Tibial artery (tissue), 4 donors: ENCODE results near the gene PER3.

Experiments
- DNase-seq, 2 donors: peaks; one replicate each; pipeline ENCODE4 v3.0.0-alpha.2; 2019
- H3K27ac ChIP-seq, 2 donors: fragments of 200-600 bp; sonication (generic) in 1 of 2; 1 replicate in 1 of 2; 2 replicates in 1 of 2; pipeline ENCODE4 v1.5.1; 2018 to 2019; ENCODE audit warnings: mild to moderate bottlenecking in 1 of 2
- H3K27me3 ChIP-seq, 2 donors: fragments of 200-600 bp; sonication (generic) in 1 of 2; one replicate each; pipeline versions ENCODE4 v1.5.1 to v1.6.0; 2016 to 2019
- H3K36me3 ChIP-seq, 3 donors: fragments of 200-600 bp; sonication (generic) in 2 of 3; one replicate each; pipeline ENCODE4 v1.5.1; 2016 to 2019; ENCODE audit warnings: mild to moderate bottlenecking in 2 of 3
- H3K4me1 ChIP-seq, 4 donors: fragments of 200-600 bp; sonication (generic) in 2 of 4; 1 replicate in 3 of 4; 2 replicates in 1 of 4; pipeline ENCODE4 v1.5.1; 2016 to 2019
- H3K4me3 ChIP-seq, 2 donors: fragments of 200-600 bp; sonication (generic) in 1 of 2; 1 replicate in 1 of 2; 2 replicates in 1 of 2; pipeline ENCODE4 v1.5.1; 2018 to 2019; ENCODE audit warnings: mild to moderate bottlenecking in 2 of 2
- H3K9me3 ChIP-seq, 3 donors: fragments of 200-600 bp; sonication (generic) in 1 of 3; one replicate each; pipeline ENCODE4 v1.5.1; 2016 to 2019
- CTCF ChIP-seq, 2 experiments: fragments of 200-600 bp in 1 of 2; fragments of 450-650 bp in 1 of 2; IDR thresholded peaks; one replicate each; pipeline ENCODE4 v1.5.1; 2017 to 2019; ENCODE audit warnings: antibody characterized with exemption in 2 of 2, mild to moderate bottlenecking in 1 of 2, moderate library complexity in 1 of 2
- intact Hi-C: fragments of 100-400 bp; cut with DNase I; formaldehyde crosslinking; loops from one replicate; pipeline ENCODE4 v1.15.0; 2023; ENCODE audit warnings: low total_unique reads

The PER3 gene

GRCh38 chr1:7885513-7886404, 101.7 kb downstream of the PER3 start:
- no peak for TF ChIP-seq CTCF (IDR thresholded peaks at IDR 0.05)
- no peak for DNase-seq
- no peak overlapping the region for H3K27ac ChIP-seq

DNA sequence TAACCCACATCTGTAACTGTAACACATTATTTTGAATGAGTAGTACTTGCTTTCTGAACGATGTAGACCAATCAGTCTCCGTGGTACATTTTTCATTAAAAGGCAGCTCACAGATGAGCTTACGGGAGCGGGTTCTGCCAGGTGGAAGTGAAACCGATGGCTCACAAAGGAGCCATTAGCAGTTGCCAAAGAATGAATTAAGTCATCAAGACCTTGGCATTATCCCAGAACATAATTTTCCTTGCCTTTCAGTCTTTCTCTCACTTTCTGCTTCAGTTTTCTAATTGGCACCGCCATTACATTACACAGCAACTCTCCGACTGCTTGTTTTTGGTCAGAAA, 102.3 kb downstream of the PER3 start:
- intact Hi-C loops, result no loop called here
- Histone ChIP-seq H3K36me3 (no peaks in the 10 kb centered on the region), H3K27ac (no peak overlapping the region), H3K9me3 (no peaks in the 10 kb centered on the region), H3K27me3 (peaks cover 0 to 29% of the 10 kb centered on the region in 2 donors), H3K4me3 (no peak overlapping the region), H3K4me1 (no peaks in the 10 kb centered on the region)
- DNase-seq, result no peak
- TF ChIP-seq CTCF (IDR thresholded peaks at IDR 0.05), result no peak

More at GRCh38 chr1:7885513-7886404, 101.7 kb downstream of the PER3 start:
- Histone ChIP-seq H3K9me3 (no peaks in the 10 kb centered on the region), H3K36me3 (no peaks in the 10 kb centered on the region), H3K27me3 (peaks cover 0 to 29% of the 10 kb centered on the region in 2 donors), H3K4me1 (no peaks in the 10 kb centered on the region), H3K4me3 (no peak overlapping the region)
- intact Hi-C loops, result no loop called here

GRCh38 chr1:7888248-7889081, 104.4 kb downstream of the PER3 start:
- DNase-seq, result no peak
- TF ChIP-seq CTCF (IDR thresholded peaks at IDR 0.05), result no peak
- Histone ChIP-seq H3K36me3 (no peaks in the 10 kb centered on the region), H3K4me1 (peaks cover 0 to 4% (median 2%) of the 10 kb centered on the region in 4 donors), H3K9me3 (no peaks in the 10 kb centered on the region), H3K27me3 (peaks cover 0 to 29% of the 10 kb centered on the region in 2 donors), H3K27ac (no peak overlapping the region), H3K4me3 (no peak overlapping the region)
- intact Hi-C loops, result no loop called here

DNA sequence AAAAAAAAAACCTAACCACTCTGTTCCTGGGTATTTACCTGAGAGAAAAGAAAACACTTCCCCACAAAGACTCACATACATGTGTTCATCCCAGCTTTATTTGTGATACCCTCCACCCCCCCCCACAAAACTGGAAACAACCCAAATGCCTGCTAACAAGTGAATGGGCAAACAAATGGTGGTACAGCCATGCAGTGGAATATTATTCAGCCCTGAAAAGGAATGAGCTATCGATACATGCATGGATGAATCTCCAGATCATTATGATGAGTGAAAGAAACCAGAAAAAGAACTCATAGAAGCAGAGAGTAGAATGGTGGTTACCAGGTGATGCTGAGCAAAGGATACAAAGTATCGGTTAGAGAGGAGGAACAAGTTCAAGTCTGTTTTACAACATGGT, 106.8 kb downstream of the PER3 start:
- TF ChIP-seq CTCF (IDR thresholded peaks at IDR 0.05), result no peak
- Histone ChIP-seq H3K9me3 (no peaks in the 10 kb centered on the region), H3K36me3 (no peaks in the 10 kb centered on the region), H3K27me3 (peaks cover 0 to 25% of the 10 kb centered on the region in 2 donors), H3K4me1 (peaks cover 0 to 18% (median 13%) of the 10 kb centered on the region in 4 donors), H3K4me3 (no peak overlapping the region), H3K27ac (no peak overlapping the region)
- no peak for DNase-seq
- intact Hi-C loops, result no loop called here

- no peak for DNase-seq
- no peaks in the 10 kb centered on the region for H3K9me3 ChIP-seq
- H3K27me3 ChIP-seq, result peaks cover 0 to 21% of the 10 kb centered on the region in 2 donors
- TF ChIP-seq CTCF (IDR thresholded peaks at IDR 0.05), result no peak
- no peak overlapping the region for H3K4me3 ChIP-seq
- no peak overlapping the region for H3K27ac ChIP-seq
- peaks cover 0 to 18% (median 13%) of the 10 kb centered on the region in 4 donors for H3K4me1 ChIP-seq
- intact Hi-C loops, result no loop called here
- no peaks in the 10 kb centered on the region for H3K36me3 ChIP-seq
Measured at GRCh38 chr1:7891804-7892203, 107.7 kb downstream of the PER3 start.
